Measurements from ENCODE around the gene MYO18B.

DNA sequence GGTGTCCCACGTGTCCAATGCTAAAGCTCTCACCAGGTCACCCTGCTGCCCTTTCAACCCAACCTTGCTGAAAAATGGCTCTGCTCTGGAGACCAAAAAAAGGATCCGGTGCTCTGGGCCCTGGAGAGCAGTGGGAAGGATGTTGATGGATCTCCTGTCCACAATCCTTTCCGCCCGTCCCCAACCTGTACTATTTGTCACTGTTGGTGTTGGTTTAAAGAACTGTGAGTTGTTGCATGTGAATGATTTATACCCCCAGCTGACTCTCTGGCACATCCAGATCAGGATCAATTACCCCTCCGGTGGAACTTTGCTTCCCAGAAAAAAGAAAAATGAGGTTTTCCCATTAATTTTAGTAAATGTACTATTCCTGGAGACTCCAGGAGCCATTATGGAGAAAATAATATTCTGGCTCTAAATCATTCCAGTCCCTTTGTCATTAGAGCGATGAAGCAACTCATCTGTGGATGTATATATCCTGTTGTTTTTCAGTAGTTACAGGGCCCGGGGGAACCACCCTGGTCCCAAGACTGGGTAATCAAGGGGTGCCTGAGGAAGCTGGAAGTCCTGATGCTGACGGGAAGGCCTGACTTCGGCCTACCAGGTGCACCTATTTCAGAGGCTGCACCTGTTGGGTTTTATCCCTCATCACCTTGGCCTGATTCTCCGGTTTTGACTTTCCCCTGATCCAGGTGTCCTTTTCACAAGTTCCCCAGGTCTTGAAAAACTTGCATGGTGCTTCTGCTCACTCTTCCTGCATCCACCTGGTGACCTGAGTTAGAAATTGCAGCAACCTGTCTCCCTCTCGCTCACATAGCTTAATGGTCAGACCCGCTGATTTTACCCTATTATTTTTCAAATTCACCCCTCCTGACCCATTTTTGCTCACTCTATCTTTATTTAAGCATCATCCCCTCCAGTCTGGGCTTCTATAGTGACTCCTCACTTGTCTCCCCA is 218.1 kb downstream of the MYO18B start:
- TF ChIP-seq CTCF (optimal IDR thresholded peaks at IDR 0.05 in 1 of 3, IDR thresholded peaks at IDR 0.05 in 1 of 3, conservative IDR thresholded peaks at IDR 0.05 in 1 of 3; ENCODE audit: extremely low read depth in 1 of 3, insufficient read depth in 2 of 3, low read length in 3 of 3) (no peak), EZH2 (IDR thresholded peaks at IDR 0.05; ENCODE audit: low read length) (no peak)

Measured in keratinocyte (primary cell).